ENCODE data around the gene SMPDL3A.

- no peak for TF ChIP-seq CTCF (IDR thresholded peaks at IDR 0.05)
- TF ChIP-seq POLR2A (IDR thresholded peaks at IDR 0.05) = no peak
- TF ChIP-seq EP300 (IDR thresholded peaks at IDR 0.05) = no peak
- no peak for TF ChIP-seq POLR2AphosphoS5 (IDR thresholded peaks at IDR 0.05)
Measured at GRCh38 chr6:122783401-122783800, 5.7 kb upstream of the SMPDL3A start.
